CD4-positive, CD25-positive, alpha-beta regulatory T cell (primary cell): ENCODE data around the gene STK32C. TPM values are rescaled to one million over a fixed set of nuclear protein-coding genes. Genes with fewer than 3 reads are reported as not detected.

Source experiments
- ATAC-seq, 2 donors: fragments of 150-1000 bp; cut with Tn5 transposase; one replicate each; pipeline ENCODE4 v1.10.0; 2021; ENCODE audit warnings: low read depth in 2 of 2, moderate number of reproducible peaks in 2 of 2, moderate library complexity in 1 of 2
- DNase-seq, 3 donors: peaks; one replicate each; pipeline versions ENCODE4 v3.0.0 to v3.0.0-alpha.2; 2012 to 2022; ENCODE audit warnings: mixed read lengths in 1 of 3
- H3K27ac ChIP-seq: one replicate; pipeline ENCODE4 v1.7.0; 2013; ENCODE audit warnings: mild to moderate bottlenecking, low read length; ENCODE audit not compliant: insufficient read depth, poor library complexity, severe bottlenecking
- H3K27me3 ChIP-seq: one replicate; pipeline ENCODE4 v1.7.0; 2013; ENCODE audit warnings: low read length; ENCODE audit not compliant: control insufficient read depth, insufficient read depth
- H3K36me3 ChIP-seq: one replicate; pipeline ENCODE4 v1.7.0; 2013; ENCODE audit warnings: mild to moderate bottlenecking, low read length, moderate library complexity; ENCODE audit not compliant: control insufficient read depth, insufficient read depth
- H3K4me1 ChIP-seq: 2 replicates; pipeline ENCODE4 v1.7.0; 2013; ENCODE audit warnings: mild to moderate bottlenecking, low read length; ENCODE audit not compliant: insufficient read depth, control insufficient read depth, poor library complexity, severe bottlenecking
- H3K4me3 ChIP-seq: one replicate; pipeline ENCODE4 v1.7.0; 2013; ENCODE audit warnings: low read depth, mild to moderate bottlenecking, low read length, moderate library complexity
- H3K9me3 ChIP-seq, 2 experiments: 1 replicate in 1 of 2; 2 replicates in 1 of 2; pipeline ENCODE4 v1.7.0; 2013; ENCODE audit warnings: low read length in 2 of 2, mild to moderate bottlenecking in 1 of 2, moderate library complexity in 1 of 2; ENCODE audit not compliant: control insufficient read depth in 2 of 2
- H3K27ac Mint-ChIP-seq, 3 donors: one replicate each; pipeline ENCODE4 v1.8.0; 2020 to 2022; ENCODE audit warnings: mild to moderate bottlenecking in 3 of 3, mixed read lengths in 3 of 3, moderate library complexity in 2 of 3
- H3K27me3 Mint-ChIP-seq: one replicate; pipeline ENCODE4 v1.8.0; 2022; ENCODE audit warnings: mild to moderate bottlenecking, mixed read lengths
- H3K36me3 Mint-ChIP-seq: one replicate; pipeline ENCODE4 v1.8.0; 2020; ENCODE audit warnings: mixed read lengths
- H3K4me1 Mint-ChIP-seq, 4 donors: one replicate each; pipeline ENCODE4 v1.8.0; 2020 to 2022; ENCODE audit warnings: mixed read lengths in 4 of 4, mild to moderate bottlenecking in 1 of 4
- H3K4me3 Mint-ChIP-seq, 4 donors: one replicate each; pipeline ENCODE4 v1.8.0; 2020 to 2022; ENCODE audit warnings: mild to moderate bottlenecking in 4 of 4, mixed read lengths in 4 of 4, moderate library complexity in 3 of 4
- H3K9me3 Mint-ChIP-seq, 7 donors: one replicate each; pipeline ENCODE4 v1.8.0; 2020 to 2022; ENCODE audit warnings: mixed read lengths in 7 of 7, mild to moderate bottlenecking in 3 of 7, moderate library complexity in 2 of 7
- polyA plus RNA-seq, 4 donors: library from polyadenylated mRNA; unstranded; fragments of 300-500 nt; fragmentation: Illumina TruSeq; gene quantifications; one replicate each; pipeline ENCODE4 v1.2.3, GENCODE V29; 2021
- total RNA-seq: library from RNA; stranded (reverse); gene quantifications from one replicate; pipeline ENCODE4 v1.2.3, GENCODE V29; 2022

The STK32C gene
- total and polyA plus RNA-seq, 5 donors from 2014 or later: 3.5 to 7.0 (median 6.6) TPM

- H3K4me1 Mint-ChIP-seq: peaks cover 0 to 12% (median 5%) of the 10 kb centered on the region in 4 donors
- no peak for DNase-seq
- H3K27me3 Mint-ChIP-seq: peaks cover 27% of the 10 kb centered on the region
- H3K36me3 ChIP-seq: no peaks in the 10 kb centered on the region
- no peak overlapping the region for H3K4me3 ChIP-seq
- H3K27me3 ChIP-seq: peaks cover 4% of the 10 kb centered on the region
- H3K36me3 Mint-ChIP-seq: no peaks in the 10 kb centered on the region
- H3K4me3 Mint-ChIP-seq: peak overlapping the region; percentile 73 to 90 (median 84)
- H3K27ac ChIP-seq: no peak overlapping the region
- peaks cover 0 to 2% (median 0%) of the 10 kb centered on the region in 7 donors for H3K9me3 Mint-ChIP-seq
- ATAC-seq: no peak
- H3K9me3 ChIP-seq: no peaks in the 10 kb centered on the region
- H3K4me1 ChIP-seq: peaks cover 13% of the 10 kb centered on the region
- no peak overlapping the region for H3K27ac Mint-ChIP-seq
These were observed 1.7 kb upstream of the STK32C start for GRCh38 chr10:132309471-132309865.

GRCh38 chr10:132308587-132309470 lies 1.1 kb upstream of the STK32C start:
- Histone ChIP-seq H3K4me3 (no peak overlapping the region), H3K4me1 (peaks cover 13% of the 10 kb centered on the region), H3K36me3 (no peaks in the 10 kb centered on the region), H3K27ac (peak overlapping the region; percentile 57), H3K27me3 (peaks cover 4% of the 10 kb centered on the region), H3K9me3 (no peaks in the 10 kb centered on the region)
- Mint-ChIP-seq H3K9me3 (peaks cover 0 to 2% (median 0%) of the 10 kb centered on the region in 7 donors), H3K4me3 (peak overlapping the region; percentile 73 to 90 (median 84)), H3K36me3 (no peaks in the 10 kb centered on the region), H3K27ac (peak overlapping the region in 1 of 3 donors; percentile 67), H3K4me1 (peaks cover 0 to 12% (median 5%) of the 10 kb centered on the region in 4 donors), H3K27me3 (peaks cover 27% of the 10 kb centered on the region)
- ATAC-seq: no peak
- DNase-seq: peak in 1 of 3 donors; percentile 13

- no peak overlapping the region for H3K27ac ChIP-seq
- DNase-seq (peak; percentile 24 to 42 (median 29)), ATAC-seq (no peak)
- no peaks in the 10 kb centered on the region for H3K9me3 ChIP-seq
- H3K27me3 Mint-ChIP-seq: peaks cover 25% of the 10 kb centered on the region
- H3K4me1 Mint-ChIP-seq: peaks cover 0 to 12% (median 5%) of the 10 kb centered on the region in 4 donors
- peaks cover 13% of the 10 kb centered on the region for H3K4me1 ChIP-seq
- peak overlapping the region; percentile 59 to 90 (median 88) for H3K4me3 Mint-ChIP-seq
- peaks cover 4% of the 10 kb centered on the region for H3K27me3 ChIP-seq
- H3K9me3 Mint-ChIP-seq: peaks cover 0 to 2% (median 0%) of the 10 kb centered on the region in 7 donors
- H3K4me3 ChIP-seq: no peak overlapping the region
- H3K27ac Mint-ChIP-seq: no peak overlapping the region
- H3K36me3 Mint-ChIP-seq: no peaks in the 10 kb centered on the region
- H3K36me3 ChIP-seq: no peaks in the 10 kb centered on the region
These were observed 642 bp downstream of the STK32C start for GRCh38 chr10:132306864-132307751.

- peaks cover 25% of the 10 kb centered on the region for H3K27me3 Mint-ChIP-seq
These were observed 1.4 kb downstream of the STK32C start for GRCh38 chr10:132306343-132306685.

GRCh38 chr10:132305654-132306342 lies 2.0 kb downstream of the STK32C start:
- H3K9me3 ChIP-seq: no peaks in the 10 kb centered on the region
- peak overlapping the region; percentile 59 to 90 (median 78) for H3K4me3 Mint-ChIP-seq
- peaks cover 13% of the 10 kb centered on the region for H3K4me1 ChIP-seq
- no peaks in the 10 kb centered on the region for H3K9me3 Mint-ChIP-seq
- peak overlapping the region in 1 of 3 donors; percentile 26 for H3K27ac Mint-ChIP-seq
- peaks cover 25% of the 10 kb centered on the region for H3K27me3 Mint-ChIP-seq
- no peak overlapping the region for H3K27ac ChIP-seq
- no peak overlapping the region for H3K4me3 ChIP-seq
- ATAC-seq (no peak), DNase-seq (no peak)
- H3K36me3 ChIP-seq: no peaks in the 10 kb centered on the region
- H3K4me1 Mint-ChIP-seq: peaks cover 0 to 12% (median 5%) of the 10 kb centered on the region in 4 donors
- peaks cover 4% of the 10 kb centered on the region for H3K27me3 ChIP-seq
- H3K36me3 Mint-ChIP-seq: no peaks in the 10 kb centered on the region

More at GRCh38 chr10:132306343-132306685, 1.4 kb downstream of the STK32C start:
- no peaks in the 10 kb centered on the region for H3K36me3 ChIP-seq
- H3K27ac ChIP-seq: no peak overlapping the region
- DNase-seq (no peak), ATAC-seq (no peak)
- H3K9me3 ChIP-seq: no peaks in the 10 kb centered on the region
- peaks cover 13% of the 10 kb centered on the region for H3K4me1 ChIP-seq
- H3K27me3 ChIP-seq: peaks cover 4% of the 10 kb centered on the region
- Mint-ChIP-seq H3K9me3 (no peaks in the 10 kb centered on the region), H3K4me1 (peaks cover 0 to 12% (median 5%) of the 10 kb centered on the region in 4 donors), H3K4me3 (peak overlapping the region; percentile 56 to 90 (median 73)), H3K36me3 (no peaks in the 10 kb centered on the region), H3K27ac (peak overlapping the region in 1 of 3 donors; percentile 26)
- H3K4me3 ChIP-seq: no peak overlapping the region

GRCh38 chr10:132304756-132305509 lies 2.8 kb downstream of the STK32C start:
- Histone ChIP-seq H3K4me3 (no peak overlapping the region), H3K27me3 (peaks cover 4% of the 10 kb centered on the region), H3K36me3 (no peaks in the 10 kb centered on the region), H3K27ac (no peak overlapping the region), H3K9me3 (no peaks in the 10 kb centered on the region), H3K4me1 (peaks cover 13% of the 10 kb centered on the region)
- peak overlapping the region in 2 of 4 donors; percentile 59 to 69 for H3K4me3 Mint-ChIP-seq
- no peak overlapping the region for H3K27ac Mint-ChIP-seq
- H3K36me3 Mint-ChIP-seq: no peaks in the 10 kb centered on the region
- no peaks in the 10 kb centered on the region for H3K9me3 Mint-ChIP-seq
- no peak for DNase-seq
- no peak for ATAC-seq
- H3K27me3 Mint-ChIP-seq: peaks cover 24% of the 10 kb centered on the region
- peaks cover 0 to 12% (median 5%) of the 10 kb centered on the region in 4 donors for H3K4me1 Mint-ChIP-seq
